ENCODE results near the gene RSPO4.

DNA sequence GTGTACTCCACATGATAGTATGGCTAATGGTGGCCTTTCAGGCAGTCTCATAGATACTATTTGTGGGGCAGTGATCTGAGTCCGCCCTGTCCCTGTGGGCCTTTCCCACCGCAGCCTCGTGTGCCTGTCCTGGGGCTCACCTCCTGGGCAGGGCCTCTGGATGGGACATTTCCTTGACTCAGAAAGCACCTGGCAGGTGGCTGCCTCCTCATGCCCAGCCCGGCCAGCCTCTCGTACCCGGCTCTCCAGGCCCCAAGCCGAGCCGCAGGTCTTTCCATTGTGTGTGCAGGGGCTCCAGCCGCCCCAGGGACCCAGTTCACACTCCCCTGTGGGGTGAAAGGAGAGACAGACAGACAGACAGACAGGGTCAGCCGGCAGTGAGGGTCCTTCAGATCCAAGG is 38.3 kb downstream of the RSPO4 start:
- no peak for TF ChIP-seq EZH2 (IDR thresholded peaks at IDR 0.05; ENCODE audit: borderline replicate concordance, low read length)
- TF ChIP-seq, protein P1, sequence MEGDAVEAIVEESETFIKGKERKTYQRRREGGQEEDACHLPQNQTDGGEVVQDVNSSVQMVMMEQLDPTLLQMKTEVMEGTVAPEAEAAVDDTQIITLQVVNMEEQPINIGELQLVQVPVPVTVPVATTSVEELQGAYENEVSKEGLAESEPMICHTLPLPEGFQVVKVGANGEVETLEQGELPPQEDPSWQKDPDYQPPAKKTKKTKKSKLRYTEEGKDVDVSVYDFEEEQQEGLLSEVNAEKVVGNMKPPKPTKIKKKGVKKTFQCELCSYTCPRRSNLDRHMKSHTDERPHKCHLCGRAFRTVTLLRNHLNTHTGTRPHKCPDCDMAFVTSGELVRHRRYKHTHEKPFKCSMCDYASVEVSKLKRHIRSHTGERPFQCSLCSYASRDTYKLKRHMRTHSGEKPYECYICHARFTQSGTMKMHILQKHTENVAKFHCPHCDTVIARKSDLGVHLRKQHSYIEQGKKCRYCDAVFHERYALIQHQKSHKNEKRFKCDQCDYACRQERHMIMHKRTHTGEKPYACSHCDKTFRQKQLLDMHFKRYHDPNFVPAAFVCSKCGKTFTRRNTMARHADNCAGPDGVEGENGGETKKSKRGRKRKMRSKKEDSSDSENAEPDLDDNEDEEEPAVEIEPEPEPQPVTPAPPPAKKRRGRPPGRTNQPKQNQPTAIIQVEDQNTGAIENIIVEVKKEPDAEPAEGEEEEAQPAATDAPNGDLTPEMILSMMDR (conservative IDR thresholded peaks at IDR 0.05 in 1 of 2, IDR thresholded peaks at IDR 0.05 in 1 of 2; ENCODE audit: extremely low read depth in 1 of 2, insufficient read depth in 1 of 2, low read depth in 1 of 2, low read length in 2 of 2), result no peak

Measured in mammary epithelial cell (primary cell).